GM18511 (cell line): Measurements from ENCODE around the gene RIOX2.
"Not testable (repeated sequence)": the region's sequence is repeated elsewhere in the genome, so short reads cannot be mapped to it uniquely, and the experiment has no call there.

Experiments
- ATAC-seq: cut with Tn5 transposase; IDR thresholded peaks from one replicate; pipeline ENCODE4 v1.9.1; 2021; ENCODE audit warnings: mild to moderate bottlenecking, moderate library complexity; ENCODE audit not compliant: unreplicated experiment

RIOX2 gene

GRCh38 chr3:97916576-97916975 is 55.7 kb downstream of the RIOX2 start:
- no peak for ATAC-seq

- peak; percentile 68 for ATAC-seq
These were observed 57.8 kb downstream of the RIOX2 start for GRCh38 chr3:97914388-97914787.

GRCh38 chr3:97911459-97911858 is 60.8 kb downstream of the RIOX2 start:
- ATAC-seq: peak; percentile 11

- peak; percentile 48 for ATAC-seq
These were observed 61.3 kb downstream of the RIOX2 start for GRCh38 chr3:97910931-97911351.

- ATAC-seq: not testable (repeated sequence)
These were observed 61.9 kb downstream of the RIOX2 start for GRCh38 chr3:97910236-97910831.

GRCh38 chr3:97909830-97910229 is 62.4 kb downstream of the RIOX2 start:
- ATAC-seq: not testable (repeated sequence)

GRCh38 chr3:97901313-97902248 is 70.7 kb downstream of the RIOX2 start:
- no peak for ATAC-seq

GRCh38 chr3:97899331-97899730 is 72.9 kb downstream of the RIOX2 start:
- ATAC-seq: no peak

- ATAC-seq: no peak
These were observed 75.7 kb downstream of the RIOX2 start for GRCh38 chr3:97896547-97896946.

- ATAC-seq: no peak
These were observed 76.1 kb downstream of the RIOX2 start for GRCh38 chr3:97896129-97896528.

- ATAC-seq: peak; percentile 86
These were observed 77.0 kb downstream of the RIOX2 start for GRCh38 chr3:97895216-97895615.

GRCh38 chr3:97892852-97893251 is 79.4 kb downstream of the RIOX2 start:
- ATAC-seq: no peak
